CD14-positive monocyte (primary cell): ENCODE measurements around the gene FMO5. TPM values are rescaled to one million over a fixed set of nuclear protein-coding genes. Genes with fewer than 3 reads are reported as not detected.

Experiments
- DNase-seq, 3 donors: peaks; one replicate each; pipeline ENCODE4 v3.0.0-alpha.2; 2011 to 2022
- H2AFZ ChIP-seq: 2 replicates; pipeline ENCODE4 v1.6.0; 2012; ENCODE audit warnings: mild to moderate bottlenecking, low read depth, low read length, inconsistent platforms; ENCODE audit not compliant: insufficient read depth, poor library complexity, severe bottlenecking
- H3K27ac ChIP-seq, 2 donors: 1 replicate in 1 of 2; 2 replicates in 1 of 2; pipeline ENCODE4 v1.5.1; 2012 to 2013; ENCODE audit warnings: low read length in 2 of 2, control low read depth in 1 of 2, inconsistent platforms in 1 of 2, low read depth in 1 of 2, mild to moderate bottlenecking in 1 of 2
- H3K27me3 ChIP-seq, 2 donors: one replicate each; pipeline versions ENCODE4 v1.6.0 to v1.6.1; 2011 to 2013; ENCODE audit warnings: low read length in 2 of 2; ENCODE audit not compliant: control insufficient read depth in 2 of 2, insufficient read depth in 2 of 2
- H3K36me3 ChIP-seq, 2 donors: replicated peaks in 1 of 2; 1 replicate in 1 of 2; 2 replicates in 1 of 2; pipeline versions ENCODE4 v1.5.1 to v1.6.1; 2012 to 2013; ENCODE audit warnings: low read length in 2 of 2, control low read depth in 1 of 2, inconsistent platforms in 1 of 2, mild to moderate bottlenecking in 1 of 2; ENCODE audit not compliant: insufficient read depth in 2 of 2, control insufficient read depth in 1 of 2
- H3K4me1 ChIP-seq, 2 donors: 1 replicate in 1 of 2; 2 replicates in 1 of 2; pipeline versions ENCODE4 v1.5.1 to v1.6.1; 2012 to 2013; ENCODE audit warnings: low read length in 2 of 2, control low read depth in 1 of 2, inconsistent platforms in 1 of 2, mild to moderate bottlenecking in 1 of 2, moderate library complexity in 1 of 2; ENCODE audit not compliant: insufficient read depth in 2 of 2, control insufficient read depth in 1 of 2
- H3K4me2 ChIP-seq: replicated peaks from 2 replicates; pipeline ENCODE3; 2012; ENCODE audit warnings: low read length, moderate library complexity, mild to moderate bottlenecking; ENCODE audit not compliant: poor library complexity, severe bottlenecking; ENCODE audit errors: extremely low read depth
- H3K4me3 ChIP-seq, 3 experiments: fragments of 200-600 bp in 1 of 3; sonication (generic) in 1 of 3; replicated peaks in 1 of 3; 1 replicate in 2 of 3; 2 replicates in 1 of 3; pipeline ENCODE4 v1.5.1; 2011 to 2013; ENCODE audit warnings: low read length in 3 of 3, mild to moderate bottlenecking in 3 of 3, control low read depth in 2 of 3, low read depth in 2 of 3, inconsistent platforms in 1 of 3, moderate library complexity in 1 of 3
- H3K79me2 ChIP-seq: 2 replicates; pipeline ENCODE4 v1.6.0; 2012; ENCODE audit warnings: mild to moderate bottlenecking, control low read depth, inconsistent platforms, low read length, moderate library complexity; ENCODE audit not compliant: insufficient read depth
- H3K9ac ChIP-seq: 2 replicates; pipeline ENCODE4 v1.6.0; 2017; ENCODE audit warnings: low read length, mild to moderate bottlenecking; ENCODE audit not compliant: insufficient read depth, poor library complexity, severe bottlenecking
- H3K9me3 ChIP-seq, 2 donors: replicated peaks in 1 of 2; 1 replicate in 1 of 2; 2 replicates in 1 of 2; pipeline versions ENCODE4 v1.5.1 to v1.6.1; 2012 to 2013; ENCODE audit warnings: low read length in 2 of 2, control low read depth in 1 of 2; ENCODE audit not compliant: control insufficient read depth in 1 of 2, insufficient read depth in 1 of 2
- H4K20me1 ChIP-seq: 2 replicates; pipeline ENCODE4 v1.6.0; 2012; ENCODE audit warnings: mild to moderate bottlenecking, low read length, control low read depth, moderate library complexity; ENCODE audit not compliant: insufficient read depth
- H3K27ac Mint-ChIP-seq, 7 donors: one replicate each; pipeline ENCODE4 v1.8.0; 2020; ENCODE audit warnings: mild to moderate bottlenecking in 7 of 7, mixed read lengths in 7 of 7, moderate library complexity in 6 of 7, inconsistent platforms in 2 of 7
- H3K27me3 Mint-ChIP-seq, 3 donors: one replicate each; pipeline ENCODE4 v1.8.0; 2021 to 2022; ENCODE audit warnings: low read depth in 3 of 3, mild to moderate bottlenecking in 3 of 3, mixed read lengths in 3 of 3, moderate library complexity in 3 of 3, inconsistent platforms in 1 of 3
- H3K36me3 Mint-ChIP-seq, 2 donors: one replicate each; pipeline ENCODE4 v1.8.0; 2020; ENCODE audit warnings: mixed read lengths in 2 of 2, inconsistent platforms in 1 of 2, mild to moderate bottlenecking in 1 of 2
- H3K4me1 Mint-ChIP-seq: one replicate; pipeline ENCODE4 v1.8.0; 2020; ENCODE audit warnings: mild to moderate bottlenecking, mixed read lengths
- H3K4me3 Mint-ChIP-seq, 2 donors: one replicate each; pipeline ENCODE4 v1.8.0; 2020; ENCODE audit warnings: mild to moderate bottlenecking in 2 of 2, mixed read lengths in 2 of 2, moderate library complexity in 1 of 2
- H3K9me3 Mint-ChIP-seq, 7 donors: one replicate each; pipeline ENCODE4 v1.8.0; 2020 to 2022; ENCODE audit warnings: mixed read lengths in 7 of 7, mild to moderate bottlenecking in 6 of 7, moderate library complexity in 6 of 7, inconsistent platforms in 2 of 7
- WGBS: methylation state at CpG from one replicate; pipeline ENCODE4 v1.1.5; 2013; ENCODE audit warnings: missing lambda C conversion rate; ENCODE audit not compliant: insufficient coverage; 5-methylcytosine and 5-hydroxymethylcytosine counted together
- intact Hi-C, 2 donors: fragments of 100-400 bp; cut with micrococcal nuclease; formaldehyde crosslinking; loops; one replicate each; pipeline versions ENCODE4 v1.15.0 to v1.15.1; 2023
- polyA minus RNA-seq: library from RNA; depleted of rRNA, polyadenylated mRNA; stranded (reverse); fragments of >200 nt; gene quantifications from 2 replicates; pipeline ENCODE4 v1.2.3, GENCODE V29; 2012
- polyA plus RNA-seq, 3 donors: library from polyadenylated mRNA; depleted of rRNA in 1 of 3; unstranded in 2 of 3; stranded (reverse) in 1 of 3; fragments of 300-500 nt in 2 of 3; fragments of >200 nt in 1 of 3; fragmentation: Illumina TruSeq in 2 of 3; gene quantifications; 1 replicate in 2 of 3; 2 replicates in 1 of 3; pipeline ENCODE4 v1.2.3, GENCODE V29; 2012 to 2021
- total RNA-seq, 12 experiments: library from RNA in 1 of 12; stranded (reverse) in 1 of 12; fragments of 120-200 nt in 1 of 12; gene quantifications; one replicate each; pipeline ENCODE4 v1.2.4 and lab custom pipeline; 2013 to 2026; ENCODE audit warnings: mixed read lengths in 6 of 12, inconsistent platforms in 1 of 12
- TF ChIP-seq, protein P1 (sequence below): fragments of 200-600 bp; IDR thresholded peaks from one replicate; pipeline ENCODE4 v1.8.0; 2022; ENCODE audit warnings: antibody characterized with exemption, mild to moderate bottlenecking

Gene FMO5, protein sequence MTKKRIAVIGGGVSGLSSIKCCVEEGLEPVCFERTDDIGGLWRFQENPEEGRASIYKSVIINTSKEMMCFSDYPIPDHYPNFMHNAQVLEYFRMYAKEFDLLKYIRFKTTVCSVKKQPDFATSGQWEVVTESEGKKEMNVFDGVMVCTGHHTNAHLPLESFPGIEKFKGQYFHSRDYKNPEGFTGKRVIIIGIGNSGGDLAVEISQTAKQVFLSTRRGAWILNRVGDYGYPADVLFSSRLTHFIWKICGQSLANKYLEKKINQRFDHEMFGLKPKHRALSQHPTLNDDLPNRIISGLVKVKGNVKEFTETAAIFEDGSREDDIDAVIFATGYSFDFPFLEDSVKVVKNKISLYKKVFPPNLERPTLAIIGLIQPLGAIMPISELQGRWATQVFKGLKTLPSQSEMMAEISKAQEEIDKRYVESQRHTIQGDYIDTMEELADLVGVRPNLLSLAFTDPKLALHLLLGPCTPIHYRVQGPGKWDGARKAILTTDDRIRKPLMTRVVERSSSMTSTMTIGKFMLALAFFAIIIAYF
- 26.5 TPM for total RNA-seq (2013)
- 10 to 100 TPM; 16.8 to 20.0 (median 18.0) TPM for polyA plus RNA-seq
- 7.1 and 7.8 TPM in 2 replicates for polyA minus RNA-seq
- 5.9 to 27.9 (median 19.5) reads per million in 11 experiments for total RNA-seq (lab: John Stamatoyannopoulos, UW)

DNA sequence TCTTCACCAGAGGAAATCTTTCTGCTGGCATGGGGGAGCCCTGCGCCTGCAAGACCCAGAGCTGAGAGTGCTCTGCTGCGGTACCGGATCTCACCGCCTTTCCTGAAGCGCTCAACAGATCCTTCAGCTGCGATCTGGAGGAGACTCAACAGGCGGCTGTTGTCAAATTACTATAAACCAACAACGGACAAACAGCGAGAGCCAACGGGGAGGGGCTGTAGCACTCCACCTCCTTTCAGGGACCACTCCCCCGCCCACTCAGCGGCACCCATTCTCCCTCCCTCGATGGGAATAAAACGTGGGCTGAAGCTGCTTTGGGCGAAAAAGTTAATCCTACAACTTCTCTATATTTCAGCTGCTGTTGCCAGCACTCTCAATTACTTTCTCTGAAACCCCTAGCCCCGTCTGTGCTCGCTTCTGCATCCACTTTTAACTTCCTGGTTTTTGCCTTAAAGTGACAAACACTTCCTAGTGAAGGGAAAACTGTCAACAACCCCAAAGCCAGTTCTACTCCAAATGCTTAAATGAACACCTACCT lies at the start of gene FMO5:
Gene FMO5 (minus strand): TSS at position 147 of the 538 bp plus-strand sequence. CDS start 310 bp downstream, outside the sequence.
- H3K27ac Mint-ChIP-seq, result peak within 1 kb of the TSS; percentile 91 to 98 (median 96)
- peak; percentile 60 to 74 (median 72) for DNase-seq
- H3K9ac ChIP-seq, result peak within 1 kb of the TSS; percentile 77
- H3K4me1 Mint-ChIP-seq, result peaks cover 34% of the 10 kb centered on the region
- H3K4me3 Mint-ChIP-seq, result peak within 1 kb of the TSS; percentile 85 to 99
- peaks cover 0 to 4% (median 0%) of the 10 kb centered on the region in 7 donors for H3K9me3 Mint-ChIP-seq
- H3K79me2 ChIP-seq, result no peaks in the 10 kb centered on the region
- peaks cover 0 to 18% of the 10 kb centered on the region in 2 donors for H3K36me3 ChIP-seq
- no peaks in the 10 kb centered on the region for H4K20me1 ChIP-seq
- peaks cover 21% of the 10 kb centered on the region in 2 donors for H3K4me1 ChIP-seq
- TF ChIP-seq, protein P1, sequence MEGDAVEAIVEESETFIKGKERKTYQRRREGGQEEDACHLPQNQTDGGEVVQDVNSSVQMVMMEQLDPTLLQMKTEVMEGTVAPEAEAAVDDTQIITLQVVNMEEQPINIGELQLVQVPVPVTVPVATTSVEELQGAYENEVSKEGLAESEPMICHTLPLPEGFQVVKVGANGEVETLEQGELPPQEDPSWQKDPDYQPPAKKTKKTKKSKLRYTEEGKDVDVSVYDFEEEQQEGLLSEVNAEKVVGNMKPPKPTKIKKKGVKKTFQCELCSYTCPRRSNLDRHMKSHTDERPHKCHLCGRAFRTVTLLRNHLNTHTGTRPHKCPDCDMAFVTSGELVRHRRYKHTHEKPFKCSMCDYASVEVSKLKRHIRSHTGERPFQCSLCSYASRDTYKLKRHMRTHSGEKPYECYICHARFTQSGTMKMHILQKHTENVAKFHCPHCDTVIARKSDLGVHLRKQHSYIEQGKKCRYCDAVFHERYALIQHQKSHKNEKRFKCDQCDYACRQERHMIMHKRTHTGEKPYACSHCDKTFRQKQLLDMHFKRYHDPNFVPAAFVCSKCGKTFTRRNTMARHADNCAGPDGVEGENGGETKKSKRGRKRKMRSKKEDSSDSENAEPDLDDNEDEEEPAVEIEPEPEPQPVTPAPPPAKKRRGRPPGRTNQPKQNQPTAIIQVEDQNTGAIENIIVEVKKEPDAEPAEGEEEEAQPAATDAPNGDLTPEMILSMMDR, result peak; percentile 14
- peak within 1 kb of the TSS; percentile 86 for H3K4me2 ChIP-seq
- no peaks in the 10 kb centered on the region for H3K27me3 ChIP-seq
- intact Hi-C loops, result no loop called here
- H3K36me3 Mint-ChIP-seq, result peaks cover 12 to 18% of the 10 kb centered on the region in 2 donors
- WGBS, result 0% methylated on average over 15 of the region's 17 CpGs
- peak within 1 kb of the TSS; percentile 90 for H2AFZ ChIP-seq
- H3K9me3 ChIP-seq, result no peaks in the 10 kb centered on the region
- peak within 1 kb of the TSS; percentile 81 to 95 for H3K27ac ChIP-seq
- H3K27me3 Mint-ChIP-seq, result peaks cover 0 to 1% (median 1%) of the 10 kb centered on the region in 3 donors
- peak within 1 kb of the TSS; percentile 71 to 90 (median 87) for H3K4me3 ChIP-seq
